B cell (primary cell): ENCODE results near the gene INCA1. TPM values are rescaled to one million over a fixed set of nuclear protein-coding genes. Genes with fewer than 3 reads are reported as not detected.

Experiments used
- ATAC-seq: fragments of 200-7000 bp; cut with Tn5 transposase; one replicate; pipeline ENCODE4 v1.10.0; 2021; ENCODE audit warnings: low read depth, mild to moderate bottlenecking, moderate number of reproducible peaks, moderate library complexity
- CTCF ChIA-PET: fragments of 350-600 bp; sonication (Branson Sonifier 250); formaldehyde crosslinking; loops from one replicate; lab custom pipeline; 2021; ENCODE audit warnings: antibody characterized with exemption, inconsistent platforms; lab: Charles Lee
- POLR2A ChIA-PET: fragments of 350-600 bp; sonication (Branson Sonifier 250); formaldehyde crosslinking; loops from one replicate; lab custom pipeline; 2021; ENCODE audit warnings: antibody characterized with exemption; lab: Charles Lee
- DNase-seq: peaks from one replicate; pipeline ENCODE4 v3.0.0; 2013
- H2AFZ ChIP-seq: 2 replicates; pipeline ENCODE4 v1.6.1; 2012; ENCODE audit warnings: mild to moderate bottlenecking, low read depth, low read length; ENCODE audit not compliant: insufficient read depth, poor library complexity, severe bottlenecking
- H3K27ac ChIP-seq, 2 donors: 1 replicate in 1 of 2; 2 replicates in 1 of 2; pipeline ENCODE4 v1.5.1; 2012 to 2013; ENCODE audit warnings: low read length in 2 of 2, mild to moderate bottlenecking in 2 of 2, moderate library complexity in 1 of 2
- H3K27me3 ChIP-seq, 4 experiments: fragments of 200-600 bp in 1 of 4; sonication (generic) in 1 of 4; replicated peaks in 1 of 4; 1 replicate in 2 of 4; 2 replicates in 2 of 4; pipeline versions ENCODE4 v1.6.1 to v1.7.0; 2013 to 2016; ENCODE audit warnings: low read length in 3 of 4, mild to moderate bottlenecking in 2 of 4, mixed read lengths in 1 of 4, moderate library complexity in 1 of 4; ENCODE audit not compliant: insufficient read depth in 4 of 4, control insufficient read depth in 3 of 4; ENCODE audit errors: control extremely low read depth in 1 of 4
- H3K36me3 ChIP-seq, 2 experiments: replicated peaks in 1 of 2; 1 replicate in 1 of 2; 2 replicates in 1 of 2; pipeline versions ENCODE4 v1.6.1 to v1.7.1; 2013; ENCODE audit warnings: low read length in 1 of 2; ENCODE audit not compliant: insufficient read depth in 2 of 2, control insufficient read depth in 1 of 2; ENCODE audit errors: control extremely low read depth in 1 of 2, extremely low read depth in 1 of 2
- H3K4me1 ChIP-seq, 2 donors: fragments of 200-600 bp in 1 of 2; sonication (generic) in 1 of 2; 1 replicate in 1 of 2; 2 replicates in 1 of 2; pipeline versions ENCODE4 v1.5.1 to v1.6.1; 2013 to 2017; ENCODE audit warnings: low read length in 2 of 2; ENCODE audit not compliant: control insufficient read depth in 2 of 2, insufficient read depth in 2 of 2
- H3K4me2 ChIP-seq: replicated peaks from 2 replicates; pipeline ENCODE3; 2012; ENCODE audit warnings: mild to moderate bottlenecking, low read depth, low read length; ENCODE audit not compliant: poor library complexity, severe bottlenecking
- H3K4me3 ChIP-seq, 5 experiments: fragments of 200-600 bp in 1 of 5; sonication (generic) in 1 of 5; 1 replicate in 3 of 5; 2 replicates in 2 of 5; pipeline versions ENCODE4 v1.5.1 to v1.7.0; 2011 to 2016; ENCODE audit warnings: low read length in 4 of 5, mild to moderate bottlenecking in 4 of 5, low read depth in 2 of 5, control low read depth in 1 of 5, moderate library complexity in 1 of 5; ENCODE audit not compliant: insufficient read depth in 1 of 5; ENCODE audit errors: control extremely low read depth in 1 of 5, extremely low read depth in 1 of 5
- H3K79me2 ChIP-seq: fragments of 200-600 bp; sonication (generic); one replicate; pipeline ENCODE4 v1.6.0; 2016; ENCODE audit warnings: low read length; ENCODE audit not compliant: control insufficient read depth, insufficient read depth
- H3K9ac ChIP-seq: fragments of 200-600 bp; sonication (generic); 2 replicates; pipeline ENCODE4 v1.6.1; 2017; ENCODE audit warnings: mild to moderate bottlenecking, low read length, moderate library complexity
- H3K9me3 ChIP-seq, 3 donors: one replicate each; pipeline versions ENCODE4 v1.6.1 to v1.7.1; 2013; ENCODE audit warnings: low read length in 2 of 3; ENCODE audit not compliant: control insufficient read depth in 2 of 3, insufficient read depth in 1 of 3; ENCODE audit errors: control extremely low read depth in 1 of 3
- H4K20me1 ChIP-seq: 2 replicates; pipeline ENCODE4 v1.6.0; 2012; ENCODE audit warnings: mild to moderate bottlenecking, low read length; ENCODE audit not compliant: insufficient read depth, control insufficient read depth, poor library complexity, severe bottlenecking
- H3K27ac Mint-ChIP-seq: one replicate; pipeline ENCODE4 v1.8.0; 2021; ENCODE audit warnings: mixed read lengths
- H3K27me3 Mint-ChIP-seq: one replicate; pipeline ENCODE4 v1.8.0; 2021; ENCODE audit warnings: mixed read lengths
- H3K4me1 Mint-ChIP-seq: one replicate; pipeline ENCODE4 v1.8.0; 2021; ENCODE audit warnings: mixed read lengths
- H3K4me3 Mint-ChIP-seq: one replicate; pipeline ENCODE4 v1.8.0; 2021; ENCODE audit warnings: mixed read lengths
- H3K9me3 Mint-ChIP-seq: one replicate; pipeline ENCODE4 v1.8.0; 2022; ENCODE audit warnings: mixed read lengths; ENCODE audit not compliant: insufficient read depth
- EZH2 ChIP-seq: IDR thresholded peaks from 2 replicates; pipeline ENCODE4 v1.6.1; 2012; ENCODE audit warnings: borderline replicate concordance, low read depth, mild to moderate bottlenecking, moderate library complexity, low read length; ENCODE audit not compliant: insufficient read depth, poor library complexity, severe bottlenecking
- WGBS: methylation state at CpG from one replicate; pipeline ENCODE4 v1.1.5; 2013; ENCODE audit warnings: missing lambda C conversion rate; ENCODE audit not compliant: insufficient coverage; 5-methylcytosine and 5-hydroxymethylcytosine counted together
- intact Hi-C: fragments of 100-400 bp; cut with micrococcal nuclease; formaldehyde crosslinking; loops from one replicate; pipeline ENCODE4 v1.10.0; 2022
- polyA plus RNA-seq: library from polyadenylated mRNA; depleted of rRNA; stranded (reverse); fragments of >200 nt; gene quantifications from 2 replicates; pipeline ENCODE4 v1.2.3, GENCODE V29; 2012
- total RNA-seq, 2 donors: library from RNA; stranded (reverse); fragments of 120-200 nt in 1 of 2; gene quantifications; 1 replicate in 1 of 2; 2 replicates in 1 of 2; pipeline versions ENCODE4 v1.2.3 to v1.2.4, GENCODE V29; 2013 to 2022
- TF ChIP-seq, protein P1 (sequence below): fragments of 200-600 bp; IDR thresholded peaks from one replicate; pipeline ENCODE4 v1.8.0; 2022; ENCODE audit warnings: antibody characterized with exemption, mild to moderate bottlenecking

INCA1 gene
- total and polyA plus RNA-seq, 2 donors (not counting 1 experiment from before 2014, with no cell fraction given), result 0.30 to 0.60 TPM

DNA sequence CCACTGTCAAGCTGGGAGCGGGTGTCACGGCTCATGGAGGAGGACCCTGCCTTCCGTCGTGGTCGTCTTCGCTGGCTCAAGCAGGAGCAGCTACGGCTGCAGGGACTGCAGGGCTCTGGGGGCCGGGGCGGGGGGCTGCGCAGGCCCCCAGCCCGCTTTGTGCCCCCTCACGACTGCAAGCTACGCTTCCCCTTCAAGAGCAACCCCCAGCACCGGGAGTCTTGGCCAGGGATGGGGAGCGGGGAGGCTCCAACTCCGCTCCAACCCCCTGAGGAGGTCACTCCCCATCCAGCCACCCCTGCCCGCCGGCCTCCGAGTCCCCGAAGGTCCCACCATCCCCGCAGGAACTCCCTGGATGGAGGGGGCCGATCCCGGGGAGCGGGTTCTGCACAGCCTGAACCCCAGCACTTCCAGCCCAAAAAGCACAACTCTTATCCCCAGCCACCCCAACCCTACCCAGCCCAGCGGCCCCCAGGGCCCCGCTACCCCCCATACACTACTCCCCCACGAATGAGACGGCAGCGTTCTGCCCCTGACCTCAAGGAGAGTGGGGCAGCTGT is 26.3 kb upstream of the INCA1 start:
- Mint-ChIP-seq H3K4me3 (no peak overlapping the region), H3K27ac (no peak overlapping the region), H3K4me1 (peaks cover 5% of the 10 kb centered on the region), H3K9me3 (no peaks in the 10 kb centered on the region), H3K27me3 (no peaks in the 10 kb centered on the region)
- POLR2A ChIA-PET, result interaction anchor here (0.6 kb wide), 1 partner anchor 61 kb away, joined by 7 read pairs; no protein-coding TSS in a partner anchor
- Histone ChIP-seq H3K4me1 (no peaks in the 10 kb centered on the region), H3K27me3 (peaks cover 0 to 28% (median 1%) of the 10 kb centered on the region in 4 experiments), H3K9me3 (no peaks in the 10 kb centered on the region), H3K27ac (no peak overlapping the region), H4K20me1 (no peaks in the 10 kb centered on the region), H2AFZ (no peak overlapping the region), H3K36me3 (peaks cover 3 to 5% of the 10 kb centered on the region in 2 experiments), H3K4me2 (no peak overlapping the region), H3K79me2 (no peaks in the 10 kb centered on the region), H3K9ac (no peak overlapping the region), H3K4me3 (no peak overlapping the region)
- ATAC-seq (no peak), DNase-seq (no peak)
- intact Hi-C loops, result no loop called here
- no peak for TF ChIP-seq EZH2
- TF ChIP-seq, protein P1, sequence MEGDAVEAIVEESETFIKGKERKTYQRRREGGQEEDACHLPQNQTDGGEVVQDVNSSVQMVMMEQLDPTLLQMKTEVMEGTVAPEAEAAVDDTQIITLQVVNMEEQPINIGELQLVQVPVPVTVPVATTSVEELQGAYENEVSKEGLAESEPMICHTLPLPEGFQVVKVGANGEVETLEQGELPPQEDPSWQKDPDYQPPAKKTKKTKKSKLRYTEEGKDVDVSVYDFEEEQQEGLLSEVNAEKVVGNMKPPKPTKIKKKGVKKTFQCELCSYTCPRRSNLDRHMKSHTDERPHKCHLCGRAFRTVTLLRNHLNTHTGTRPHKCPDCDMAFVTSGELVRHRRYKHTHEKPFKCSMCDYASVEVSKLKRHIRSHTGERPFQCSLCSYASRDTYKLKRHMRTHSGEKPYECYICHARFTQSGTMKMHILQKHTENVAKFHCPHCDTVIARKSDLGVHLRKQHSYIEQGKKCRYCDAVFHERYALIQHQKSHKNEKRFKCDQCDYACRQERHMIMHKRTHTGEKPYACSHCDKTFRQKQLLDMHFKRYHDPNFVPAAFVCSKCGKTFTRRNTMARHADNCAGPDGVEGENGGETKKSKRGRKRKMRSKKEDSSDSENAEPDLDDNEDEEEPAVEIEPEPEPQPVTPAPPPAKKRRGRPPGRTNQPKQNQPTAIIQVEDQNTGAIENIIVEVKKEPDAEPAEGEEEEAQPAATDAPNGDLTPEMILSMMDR, result no peak
- WGBS, result 91% methylated on average over 27 of the region's 29 CpGs
- CTCF ChIA-PET, result interaction anchor here (0.6 to 2.3 kb wide), 4 partner anchors 39 to 365 kb away, joined by 3 to 9 read pairs (median 6); no protein-coding TSS in a partner anchor

DNA sequence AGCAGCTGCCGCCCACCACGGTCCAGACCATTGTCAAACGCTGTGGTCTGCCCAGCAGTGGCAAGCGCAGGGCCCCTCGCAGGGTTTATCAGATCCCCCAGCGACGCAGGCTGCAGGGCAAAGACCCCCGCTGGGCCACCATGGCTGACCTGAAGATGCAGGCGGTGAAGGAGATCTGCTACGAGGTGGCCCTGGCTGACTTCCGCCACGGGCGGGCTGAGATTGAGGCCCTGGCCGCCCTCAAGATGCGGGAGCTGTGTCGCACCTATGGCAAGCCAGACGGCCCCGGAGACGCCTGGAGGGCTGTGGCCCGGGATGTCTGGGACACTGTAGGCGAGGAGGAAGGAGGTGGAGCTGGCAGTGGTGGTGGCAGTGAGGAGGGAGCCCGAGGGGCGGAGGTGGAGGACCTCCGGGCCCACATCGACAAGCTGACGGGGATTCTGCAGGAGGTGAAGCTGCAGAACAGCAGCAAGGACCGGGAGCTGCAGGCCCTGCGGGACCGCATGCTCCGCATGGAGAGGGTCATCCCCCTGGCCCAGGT is 24.9 kb upstream of the INCA1 start:
- Mint-ChIP-seq H3K27me3 (no peaks in the 10 kb centered on the region), H3K4me3 (no peak overlapping the region), H3K9me3 (no peaks in the 10 kb centered on the region), H3K4me1 (peaks cover 7% of the 10 kb centered on the region), H3K27ac (no peak overlapping the region)
- DNase-seq, result no peak
- Histone ChIP-seq H3K27me3 (peaks cover 0 to 28% (median 1%) of the 10 kb centered on the region in 4 experiments), H3K4me1 (peaks cover 0 to 4% of the 10 kb centered on the region in 2 donors), H3K79me2 (no peaks in the 10 kb centered on the region), H3K9me3 (peaks cover 0 to 6% (median 0%) of the 10 kb centered on the region in 3 donors), H4K20me1 (no peaks in the 10 kb centered on the region), H3K4me3 (no peak overlapping the region), H3K9ac (no peak overlapping the region), H3K4me2 (no peak overlapping the region), H2AFZ (no peak overlapping the region), H3K27ac (no peak overlapping the region), H3K36me3 (peaks cover 3 to 5% of the 10 kb centered on the region in 2 experiments)
- no peak for ATAC-seq
- ChIA-PET CTCF (interaction anchor here (1.4 to 2.3 kb wide), 3 partner anchors 40 to 113 kb away, joined by 3 to 9 read pairs (median 8); no protein-coding TSS in a partner anchor), POLR2A (interaction anchor here (0.6 kb wide), 1 partner anchor 26 kb away, joined by 3 read pairs; no protein-coding TSS in a partner anchor)
- intact Hi-C loops, result no loop called here
- TF ChIP-seq EZH2, result no peak
- TF ChIP-seq, protein P1, result no peak
- WGBS, result 99% methylated on average over 29 of the region's 30 CpGs
